ENCODE results near the gene INF2.
A peak's percentile ranks its signal among the peaks of the same experiment; 100 is the strongest.

The INF2 gene

GRCh38 chr14:104677512-104678332, 11.7 kb upstream of the INF2 start:
- DNase-seq, result peak; percentile 95

- peak; percentile 69 for DNase-seq
Measured at GRCh38 chr14:104678346-104678745, 11.1 kb upstream of the INF2 start.

- no peak for DNase-seq
Measured at GRCh38 chr14:104678901-104679705, 10.3 kb upstream of the INF2 start.

- peak; percentile 82 for DNase-seq
Measured at GRCh38 chr14:104680056-104680805, 9.2 kb upstream of the INF2 start.

GRCh38 chr14:104680806-104681688, 8.4 kb upstream of the INF2 start:
- peak; percentile 72 for DNase-seq

GRCh38 chr14:104681689-104682074, 7.7 kb upstream of the INF2 start:
- DNase-seq, result no peak

- no peak for DNase-seq
Measured at GRCh38 chr14:104682107-104682593, 7.3 kb upstream of the INF2 start.

GRCh38 chr14:104683653-104684448, 5.6 kb upstream of the INF2 start:
- DNase-seq, result no peak

GRCh38 chr14:104684449-104684821, 5.0 kb upstream of the INF2 start:
- DNase-seq, result no peak

- peak; percentile 63 for DNase-seq
Measured at GRCh38 chr14:104685216-104685997, 4.0 kb upstream of the INF2 start.

- no peak for DNase-seq
Measured at GRCh38 chr14:104685998-104686610, 3.3 kb upstream of the INF2 start.

GRCh38 chr14:104686624-104687517, 2.5 kb upstream of the INF2 start:
- no peak for DNase-seq

GRCh38 chr14:104687601-104688504, 1.6 kb upstream of the INF2 start:
- peak; percentile 38 for DNase-seq

- peak; percentile 72 for DNase-seq
Measured at GRCh38 chr14:104688505-104689108, 811 bp upstream of the INF2 start.

GRCh38 chr14:104689881-104690711, 678 bp downstream of the INF2 start:
- DNase-seq, result peak; percentile 29

GRCh38 chr14:104690861-104691455, 1.5 kb downstream of the INF2 start:
- no peak for DNase-seq

Measured in hematopoietic multipotent progenitor cell treated with erythropoietin and hydrocortisone succinate and interleukin-3 and kit ligand, for 4 days (in vitro differentiated cells).